GM19452 (cell line): ENCODE data around the gene COPA.
"Not testable (repeated sequence)": the region's sequence is repeated elsewhere in the genome, so short reads cannot be mapped to it uniquely, and the experiment has no call there.

ENCODE experiments used
- ATAC-seq: cut with Tn5 transposase; IDR thresholded peaks from one replicate; pipeline ENCODE4 v1.9.1; 2021; ENCODE audit not compliant: unreplicated experiment

COPA gene

DNA sequence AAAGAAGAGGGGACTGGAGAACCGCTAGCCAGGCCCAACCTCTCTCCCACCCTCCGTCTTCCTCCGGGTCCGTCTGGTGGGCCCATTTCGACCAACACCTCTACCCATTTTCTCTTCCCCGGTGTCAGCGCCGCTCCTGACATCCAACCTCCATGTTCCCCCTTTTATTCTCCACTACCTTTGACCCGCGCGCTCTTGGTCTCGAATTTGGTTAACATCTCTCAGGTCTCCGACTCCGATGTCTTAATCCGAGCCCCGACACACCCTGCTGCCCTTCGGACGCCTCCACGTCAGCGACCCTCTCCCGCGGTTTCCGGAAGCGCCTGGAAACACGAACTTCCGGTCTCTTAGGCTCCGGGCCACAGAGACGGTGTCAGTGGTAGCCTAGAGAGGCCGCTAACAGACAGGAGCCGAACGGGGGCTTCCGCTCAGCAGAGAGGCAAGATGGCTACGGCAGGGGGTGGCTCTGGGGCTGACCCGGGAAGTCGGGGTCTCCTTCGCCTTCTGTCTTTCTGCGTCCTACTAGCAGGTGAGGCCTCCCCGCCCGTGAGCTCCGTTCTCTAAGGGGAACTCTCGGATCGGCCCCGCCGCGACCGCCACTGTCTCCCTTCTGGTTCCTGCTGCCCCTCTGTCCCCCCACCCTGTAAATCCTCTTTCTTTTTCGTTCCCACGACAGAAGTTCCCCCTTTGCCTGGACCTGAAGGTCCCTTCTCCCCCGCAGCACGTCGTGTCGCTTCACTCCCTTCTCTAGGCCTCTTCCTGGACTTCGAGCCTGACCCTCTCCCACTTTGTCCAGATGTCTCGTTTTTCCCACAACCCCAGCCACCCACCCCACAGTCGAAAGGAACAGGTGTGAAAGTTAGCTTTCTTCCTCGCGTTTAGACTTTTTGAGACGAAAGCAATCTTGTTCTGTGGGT lies at the start of gene COPA, which contains the start of gene NCSTN:
TSS of gene COPA (minus strand) at position 298 of the 917 bp plus-strand sequence. CDS start at position 218, 80 bp downstream.
TSS of gene NCSTN (plus strand) at position 431 of the 917 bp plus-strand sequence. CDS start at position 445, 14 bp downstream.
- ATAC-seq = peak; percentile 90

DNA sequence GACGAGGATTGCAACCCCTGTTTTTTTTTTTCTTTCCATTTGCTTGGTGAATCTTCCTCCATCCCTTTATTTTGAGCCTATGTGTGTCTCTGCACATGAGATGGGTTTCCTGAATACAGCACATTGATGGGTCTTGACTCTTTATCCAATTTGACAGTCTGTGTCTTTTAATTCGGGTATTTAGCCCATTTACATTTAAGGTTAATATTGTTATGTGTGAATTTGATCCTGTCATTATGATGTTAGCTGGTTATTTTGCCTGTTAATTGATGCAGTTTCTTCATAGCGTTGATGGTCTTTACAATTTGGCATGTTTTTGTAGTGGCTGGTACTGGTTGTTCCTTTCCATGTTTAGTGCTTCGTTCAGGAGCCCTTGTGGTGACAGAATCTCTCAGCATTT lies 45.4 kb upstream of the COPA start:
- not testable (repeated sequence) for ATAC-seq

DNA sequence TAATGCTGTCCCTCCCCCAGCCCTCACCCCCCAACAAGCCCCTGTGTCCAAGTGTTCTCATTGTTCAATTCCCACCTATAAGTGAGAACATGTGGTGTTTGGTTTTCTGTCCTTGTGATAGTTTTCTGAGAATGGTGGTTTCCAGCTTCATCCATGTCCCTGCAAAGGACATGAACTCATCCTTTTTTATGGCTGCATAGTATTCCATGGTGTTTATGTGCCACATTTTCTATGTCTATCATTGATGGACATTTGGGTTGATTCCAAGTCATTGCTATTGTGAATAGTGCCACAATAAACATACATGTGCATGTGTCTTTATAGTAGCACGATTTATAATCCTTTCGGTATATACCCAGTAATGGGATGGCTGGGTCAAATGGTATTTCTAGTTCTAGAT lies 41.8 kb upstream of the COPA start:
- ATAC-seq = not testable (repeated sequence)

DNA sequence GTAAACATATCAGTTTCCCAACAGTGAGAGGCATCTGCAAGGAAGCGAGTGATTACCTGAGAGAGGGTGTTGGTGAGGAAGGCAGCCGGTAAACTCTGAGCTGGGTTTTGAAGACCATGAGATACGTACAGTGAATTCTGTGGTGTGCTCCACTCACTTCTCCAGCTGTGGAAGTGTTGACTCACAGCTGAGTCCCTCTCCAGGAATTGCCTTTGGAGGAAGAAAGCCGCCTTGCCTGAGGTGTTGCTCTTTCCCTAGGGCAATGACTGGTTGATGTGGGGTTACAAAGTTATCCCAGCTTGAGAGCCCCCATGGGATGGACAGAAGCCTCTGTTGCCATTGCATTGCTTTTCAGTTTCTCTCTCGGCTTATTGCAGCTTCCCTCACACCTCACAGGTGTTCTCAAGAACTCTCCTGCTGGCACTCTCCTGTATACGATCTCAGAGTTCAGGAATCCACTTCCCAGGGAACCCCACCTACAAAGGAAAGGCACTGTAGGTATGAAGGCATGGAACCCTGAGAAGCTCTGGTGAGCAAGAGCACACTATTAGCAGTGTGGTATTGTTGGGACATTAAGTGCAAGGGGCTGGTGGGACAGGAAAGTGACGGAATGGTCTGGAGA lies 34.6 kb upstream of the COPA start:
- no peak for ATAC-seq

DNA sequence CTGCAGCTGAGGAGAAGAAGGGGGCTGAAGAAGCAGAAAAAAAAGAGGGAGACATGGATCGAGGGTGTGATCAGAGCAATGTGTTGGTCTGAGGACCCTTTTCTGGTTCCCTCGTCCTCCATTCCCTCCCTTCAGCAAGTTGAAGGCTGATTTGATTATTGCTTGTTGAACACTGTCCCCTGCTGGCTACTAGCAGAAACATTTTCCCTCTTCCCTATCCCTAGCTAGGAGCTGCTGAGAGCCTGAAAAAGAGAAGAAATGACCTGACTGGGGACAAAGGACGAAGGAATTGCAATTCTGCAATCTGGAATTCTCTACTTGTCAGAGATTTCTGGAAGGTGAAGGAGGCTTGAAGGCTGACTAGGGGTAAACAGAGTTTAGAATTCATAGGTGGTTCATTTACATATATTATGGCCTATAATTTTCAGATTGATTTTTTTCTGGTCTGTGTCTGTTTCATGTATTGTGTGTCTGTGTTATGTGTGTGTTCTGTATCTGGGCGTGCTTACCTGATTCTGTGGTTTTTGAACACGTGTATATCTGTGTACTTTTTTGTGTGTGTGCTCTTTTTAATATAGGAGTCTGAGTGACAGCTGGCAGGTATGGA lies 33.6 kb upstream of the COPA start:
- ATAC-seq = no peak

DNA sequence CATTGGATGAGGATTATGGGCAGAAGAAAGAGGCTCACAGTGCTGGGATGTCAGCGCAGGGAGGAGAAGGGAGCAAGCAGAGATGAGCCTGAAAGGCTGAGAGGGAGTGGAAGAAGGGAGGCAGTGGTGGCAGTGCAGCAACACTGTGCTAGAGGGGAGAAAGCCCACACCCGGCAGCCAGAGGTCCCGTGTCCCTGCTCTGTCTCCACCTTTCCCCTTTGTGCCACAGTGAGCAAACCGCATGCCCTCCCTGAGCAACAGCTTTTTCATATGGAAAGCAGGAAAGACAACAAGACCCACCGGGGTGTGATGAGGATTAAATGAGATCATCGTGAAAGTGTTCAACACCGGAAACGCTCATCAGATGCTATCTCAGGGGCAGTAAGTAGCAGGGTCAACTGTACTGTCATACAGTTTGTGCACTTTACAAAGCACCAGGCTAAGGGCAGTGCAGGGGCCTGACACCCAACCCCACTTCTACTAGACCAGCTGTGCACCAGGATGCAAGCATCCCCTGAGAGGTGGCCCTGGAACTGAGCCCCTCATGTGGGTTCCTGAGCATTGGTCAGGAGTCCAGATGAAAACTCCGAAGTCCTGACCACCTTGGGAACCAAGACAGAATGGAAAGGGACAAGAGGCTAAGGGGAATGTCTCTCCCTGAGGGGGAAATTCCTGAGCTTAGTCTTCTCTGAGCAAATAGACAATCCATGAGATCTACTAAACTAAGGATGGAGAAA lies 32.9 kb upstream of the COPA start:
- ATAC-seq = no peak

DNA sequence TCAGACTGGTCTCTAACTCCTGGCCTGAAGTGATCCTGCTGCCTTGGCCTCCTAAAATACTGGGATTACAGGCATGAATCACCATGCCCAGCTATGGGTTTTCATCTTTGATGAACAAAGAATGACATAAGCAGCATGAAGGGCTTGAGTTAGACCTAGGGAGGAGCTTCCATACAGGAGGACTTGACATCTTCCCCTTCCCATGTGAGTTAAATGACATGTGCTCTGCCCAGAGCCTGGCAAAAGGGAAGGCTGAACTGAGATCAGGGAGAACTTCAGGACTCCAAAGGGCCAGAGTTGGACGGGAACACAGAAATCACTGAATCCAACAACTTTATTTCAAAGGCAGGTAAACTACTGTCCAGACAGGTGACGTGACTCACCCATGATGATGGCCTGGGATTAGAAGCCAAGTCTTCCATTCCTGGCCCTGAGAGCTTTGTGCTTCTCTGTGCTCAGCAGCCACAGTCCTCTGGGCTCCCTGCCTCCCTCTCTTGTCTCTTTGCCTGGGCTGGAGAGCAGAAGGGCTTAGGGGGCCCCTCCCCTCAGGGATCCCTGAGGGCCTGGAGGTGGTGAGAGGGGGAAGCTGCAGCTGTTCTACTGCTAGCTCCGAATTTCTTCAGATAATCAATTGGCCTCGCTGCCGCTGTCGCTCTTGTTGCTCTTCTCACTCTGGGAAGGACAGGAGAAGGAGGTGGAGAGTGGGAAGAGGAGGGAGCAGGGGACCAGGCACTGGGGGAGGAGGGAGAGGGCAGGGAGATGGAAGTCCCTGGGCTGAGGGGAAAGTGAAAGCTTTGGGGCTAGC lies 31.5 kb upstream of the COPA start:
- no peak for ATAC-seq

DNA sequence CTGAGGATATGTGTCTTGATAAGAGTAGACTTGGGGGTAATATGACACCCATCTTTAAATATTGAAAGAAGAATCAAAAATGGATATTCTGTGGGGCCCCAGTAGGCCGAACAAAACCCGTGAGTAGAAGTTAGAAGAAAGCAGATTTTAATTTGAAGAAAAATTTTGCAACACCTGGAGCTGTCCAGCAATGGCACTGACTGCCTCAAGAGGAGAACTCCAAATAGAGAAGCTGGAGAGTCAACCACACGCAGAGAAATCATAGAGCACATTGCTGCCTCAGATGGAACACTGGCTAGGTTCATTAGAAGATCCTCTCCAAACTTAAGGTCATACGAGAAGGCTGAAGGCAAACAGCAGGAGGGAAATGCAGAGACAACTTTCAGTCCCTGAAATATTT lies 30.6 kb upstream of the COPA start:
- ATAC-seq = no peak

DNA sequence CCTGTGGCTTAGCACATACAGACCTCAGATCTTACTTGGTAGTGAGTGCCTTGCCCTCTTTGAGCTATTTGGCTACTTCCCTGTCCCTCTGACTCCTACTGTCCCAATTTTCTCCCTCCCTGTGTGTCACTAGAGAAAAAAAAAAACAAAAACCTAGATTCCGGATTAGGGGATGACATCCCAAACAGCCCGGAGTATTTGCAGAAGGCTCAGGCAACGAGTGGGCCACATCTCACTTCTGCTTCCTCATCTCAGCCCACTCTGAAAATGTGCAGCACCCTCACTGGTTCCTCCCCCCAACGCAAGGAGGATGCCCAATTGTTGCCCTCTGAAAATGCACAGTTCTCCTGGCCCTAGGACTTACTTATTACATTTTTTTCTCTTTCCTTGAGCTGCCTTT lies 28.7 kb upstream of the COPA start:
- ATAC-seq = no peak

DNA sequence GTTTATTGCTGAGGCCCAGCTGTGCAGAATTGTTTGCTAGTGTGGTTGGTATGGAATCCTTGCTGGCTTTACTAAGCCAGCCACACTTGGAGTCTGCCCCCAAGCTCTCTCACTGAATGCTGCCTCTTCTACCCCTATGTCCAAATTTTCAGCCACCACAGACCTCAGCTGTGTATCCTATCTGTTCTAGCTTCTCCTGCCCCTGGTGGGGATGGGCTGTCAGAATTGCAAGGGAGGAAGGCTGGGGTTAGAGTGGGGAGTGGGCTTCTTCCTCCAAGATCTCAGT lies 28.2 kb upstream of the COPA start:
- ATAC-seq = no peak

DNA sequence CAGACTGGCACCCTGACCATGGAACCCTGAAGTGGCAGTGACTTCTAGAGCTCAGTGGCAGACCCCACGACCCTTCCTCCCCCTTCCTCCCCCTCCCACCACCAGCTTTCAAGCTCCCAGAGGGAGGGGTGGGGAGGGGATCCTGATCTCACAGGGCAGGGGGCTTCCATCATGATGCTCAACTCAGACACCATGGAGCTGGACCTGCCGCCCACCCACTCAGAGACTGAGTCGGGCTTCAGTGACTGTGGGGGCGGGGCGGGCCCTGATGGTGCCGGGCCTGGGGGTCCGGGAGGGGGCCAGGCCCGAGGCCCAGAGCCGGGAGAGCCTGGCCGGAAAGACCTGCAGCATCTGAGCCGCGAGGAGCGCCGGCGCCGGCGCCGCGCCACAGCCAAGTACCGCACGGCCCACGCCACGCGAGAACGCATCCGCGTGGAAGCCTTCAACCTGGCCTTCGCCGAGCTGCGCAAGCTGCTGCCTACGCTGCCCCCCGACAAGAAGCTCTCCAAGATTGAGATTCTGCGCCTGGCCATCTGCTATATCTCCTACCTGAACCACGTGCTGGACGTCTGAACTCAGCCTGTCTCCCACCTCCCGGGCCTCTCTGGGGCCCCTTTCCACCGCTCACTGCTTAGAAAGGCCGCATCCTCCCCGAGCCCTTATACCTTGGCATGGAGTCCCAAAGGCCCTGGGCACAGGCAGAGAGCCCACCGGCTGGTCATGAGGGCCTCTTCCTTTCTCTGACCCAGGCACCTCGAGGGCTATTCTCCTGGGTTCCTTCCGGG lies 27.7 kb upstream of the COPA start:
- no peak for ATAC-seq

DNA sequence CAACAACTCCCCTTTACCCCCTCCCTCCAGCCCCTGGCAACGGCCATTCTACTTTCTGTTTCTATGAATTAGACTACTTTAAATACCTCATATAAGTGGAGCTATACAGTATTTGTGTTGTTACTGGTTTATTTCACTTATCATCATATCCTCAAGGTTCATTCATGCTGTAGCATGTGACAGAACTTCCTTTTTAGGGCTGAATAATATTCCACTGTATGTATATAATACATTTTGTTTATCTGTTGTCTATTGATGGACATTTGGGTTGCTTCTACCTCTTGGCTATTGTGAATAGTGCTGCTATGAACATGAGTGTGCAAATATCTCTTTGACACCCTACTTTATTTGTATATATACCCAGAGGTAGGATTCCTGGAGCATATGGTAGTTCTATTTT lies 26.0 kb upstream of the COPA start:
- no peak for ATAC-seq

DNA sequence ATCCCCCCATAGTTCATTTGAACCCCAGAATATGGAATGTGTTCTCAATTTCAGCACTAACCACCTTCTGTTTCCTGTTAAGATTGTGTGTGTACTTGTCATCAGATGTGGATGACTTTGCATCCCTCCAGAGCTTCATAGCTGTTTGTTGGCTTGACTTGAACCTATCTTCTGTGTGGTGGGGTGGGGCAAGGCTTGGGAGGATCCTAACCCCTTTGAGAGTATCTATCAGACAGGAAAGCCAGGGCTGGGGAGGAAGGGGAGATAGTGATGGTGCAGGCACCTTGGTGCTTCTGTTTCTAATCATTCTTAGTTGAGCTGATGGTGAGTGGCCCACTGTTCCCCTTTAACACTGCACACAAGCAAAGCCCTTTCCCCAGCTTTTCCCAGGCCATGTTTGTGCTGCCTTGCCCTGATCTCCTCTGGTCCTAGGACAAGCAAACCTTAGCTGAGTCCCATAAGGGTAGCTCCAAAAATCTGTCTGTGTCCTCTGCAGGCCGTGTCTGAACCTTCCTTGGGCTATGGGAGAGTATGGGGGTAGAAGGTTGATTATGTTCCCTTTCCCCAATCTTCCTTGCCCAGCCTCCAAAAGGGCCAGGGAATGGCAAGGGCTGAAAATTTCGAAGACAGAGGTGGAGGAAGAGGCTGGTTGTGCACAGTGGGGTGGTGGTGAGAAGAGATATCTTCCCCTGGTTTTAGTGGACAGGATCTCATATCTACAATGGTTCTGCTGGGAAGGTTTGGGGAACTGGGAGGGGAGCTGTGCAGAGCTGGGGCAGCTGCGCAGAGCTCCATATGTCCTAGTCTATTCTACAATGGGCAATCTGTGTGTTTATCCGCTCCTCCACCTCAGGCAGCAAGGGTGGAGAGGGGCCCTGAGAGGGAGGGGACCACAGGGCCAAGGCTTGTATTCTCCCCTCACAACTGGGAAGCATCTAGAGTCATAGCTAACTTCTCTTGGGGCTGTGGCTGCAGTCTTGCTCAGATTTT lies 25.2 kb upstream of the COPA start:
- ATAC-seq = no peak

DNA sequence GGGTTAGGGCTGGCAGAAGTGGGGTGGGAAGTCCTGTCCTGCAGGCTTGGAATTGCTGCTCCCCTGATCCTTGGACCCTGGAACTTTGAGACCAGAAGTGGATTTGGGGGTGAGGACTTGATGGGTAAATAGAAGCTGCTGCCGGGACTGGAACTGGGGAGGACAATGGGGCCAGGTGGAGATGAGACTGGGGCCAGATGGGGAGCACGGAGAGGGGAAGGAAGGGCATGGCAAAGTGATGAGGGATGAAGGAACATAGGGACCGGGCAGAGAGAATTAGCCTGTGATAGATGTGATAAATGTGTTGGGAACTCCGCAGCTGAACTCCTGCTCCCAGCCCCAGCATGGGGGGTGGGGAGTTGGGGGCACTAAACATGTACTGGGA lies 24.5 kb upstream of the COPA start:
- ATAC-seq = no peak

DNA sequence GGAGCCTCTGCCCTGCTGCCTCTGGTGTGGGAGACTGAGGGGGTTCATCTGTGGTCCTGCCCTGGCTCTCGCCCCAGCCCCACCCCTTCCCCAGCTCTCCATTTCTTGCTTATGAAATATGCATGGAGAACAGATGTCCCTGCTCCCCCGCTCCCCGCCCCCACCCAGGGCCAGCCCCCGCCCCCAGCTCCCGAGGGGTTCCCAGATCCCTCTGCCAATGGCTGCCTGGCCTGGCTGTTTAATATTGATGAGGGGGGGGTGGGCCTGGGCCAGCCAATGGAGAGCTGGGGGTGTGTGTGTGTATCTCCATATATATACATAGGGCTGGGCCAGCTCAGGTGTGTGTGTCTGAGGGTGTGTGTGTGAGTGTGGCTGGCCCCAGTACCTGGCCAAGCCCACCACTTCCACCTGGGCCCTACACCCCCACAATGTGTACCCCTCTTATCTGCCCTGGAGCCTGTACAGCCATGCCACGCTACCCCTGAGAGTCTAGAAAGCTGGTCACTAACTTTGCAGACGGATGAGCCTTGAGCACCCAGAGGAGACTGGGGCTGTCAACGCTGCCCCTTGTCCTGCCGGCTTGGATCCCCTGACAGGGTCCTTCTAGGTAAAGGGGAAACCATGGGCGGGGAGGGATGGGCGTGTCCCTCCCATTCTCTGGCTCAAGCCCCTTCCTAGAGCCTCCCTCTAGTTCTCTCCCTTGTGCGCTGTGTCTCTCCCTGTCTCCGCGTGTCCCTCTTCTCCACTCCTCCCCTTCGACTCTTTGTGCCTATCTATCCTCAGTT lies 23.9 kb upstream of the COPA start, which contains the start of gene NHLH1:
TSS of gene NHLH1 (plus strand) at position 341 of the 785 bp plus-strand sequence. CDS start 3,661 bp downstream, outside the sequence.
- no peak for ATAC-seq

DNA sequence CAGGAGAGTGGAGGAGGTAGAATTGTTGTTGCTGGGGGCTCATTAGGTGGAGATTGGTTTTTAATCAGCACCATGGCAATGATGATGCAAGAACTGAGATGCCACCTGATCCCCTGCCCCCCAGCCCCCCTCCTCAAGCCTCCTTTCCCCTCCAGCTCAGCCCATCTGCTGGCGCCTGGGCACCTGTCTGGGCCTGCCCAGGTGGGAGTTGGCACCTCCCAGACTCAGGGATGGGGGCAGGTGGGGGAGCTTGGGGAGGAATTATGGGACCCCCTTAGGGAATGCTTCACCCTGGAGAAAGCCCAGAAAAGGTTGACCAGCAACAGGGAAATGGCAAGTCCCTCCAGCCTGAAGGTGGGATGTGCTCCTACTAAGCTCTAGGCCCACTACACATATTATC lies 22.3 kb upstream of the COPA start:
- no peak for ATAC-seq

DNA sequence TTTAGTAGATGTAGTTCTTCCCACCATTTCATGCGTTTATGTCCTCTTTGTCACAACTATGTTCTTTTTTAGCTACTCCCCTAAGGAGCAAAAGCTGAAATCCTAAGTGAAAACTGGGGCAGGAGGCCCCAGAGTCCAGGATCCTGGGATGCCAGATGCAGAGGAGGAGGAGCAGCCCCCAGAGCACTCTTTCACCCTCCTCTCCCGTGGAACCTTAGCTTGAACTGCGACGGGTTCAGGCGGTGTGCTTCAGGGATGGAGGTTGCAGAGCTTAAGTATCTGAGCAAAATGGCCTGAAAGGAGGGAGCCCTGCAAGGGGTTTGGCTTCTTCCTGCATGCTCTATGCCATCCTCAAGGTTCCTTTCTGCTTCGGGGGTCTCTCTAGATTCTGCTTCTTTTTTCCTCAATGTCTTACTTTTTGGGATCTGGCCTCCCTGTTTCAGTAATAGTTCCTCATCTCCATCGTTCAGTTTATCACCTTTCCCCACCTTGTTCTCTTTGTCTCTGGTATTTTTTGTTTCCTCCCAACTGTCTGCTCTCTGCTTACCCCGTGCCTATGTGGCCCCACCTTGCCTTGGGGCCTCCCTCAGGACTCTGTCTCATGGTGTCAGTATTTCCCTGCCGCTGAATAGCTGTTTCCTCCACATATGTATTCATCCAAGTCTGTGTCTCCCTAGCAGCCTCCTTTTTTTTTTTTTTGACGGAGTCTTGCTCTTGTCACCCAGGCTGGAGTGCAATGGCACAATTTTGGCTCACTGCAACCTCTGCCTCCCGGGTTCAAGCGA lies 21.1 kb upstream of the COPA start:
- no peak for ATAC-seq
